ENCODE results near the gene PGAP6. TPM values are rescaled to one million over a fixed set of nuclear protein-coding genes. Genes with fewer than 3 reads are reported as not detected.
A peak's percentile ranks its signal among the peaks of the same experiment; 100 is the strongest.
"Not testable (repeated sequence)": the region's sequence is repeated elsewhere in the genome, so short reads cannot be mapped to it uniquely, and the experiment has no call there.

The PGAP6 gene
- total and polyA plus RNA-seq, 9 of the 15 experiments (the other 6 are each of a cell fraction or from before 2014, with no cell fraction given): 0.45 to 50.2 (median 39.3) TPM

DNA sequence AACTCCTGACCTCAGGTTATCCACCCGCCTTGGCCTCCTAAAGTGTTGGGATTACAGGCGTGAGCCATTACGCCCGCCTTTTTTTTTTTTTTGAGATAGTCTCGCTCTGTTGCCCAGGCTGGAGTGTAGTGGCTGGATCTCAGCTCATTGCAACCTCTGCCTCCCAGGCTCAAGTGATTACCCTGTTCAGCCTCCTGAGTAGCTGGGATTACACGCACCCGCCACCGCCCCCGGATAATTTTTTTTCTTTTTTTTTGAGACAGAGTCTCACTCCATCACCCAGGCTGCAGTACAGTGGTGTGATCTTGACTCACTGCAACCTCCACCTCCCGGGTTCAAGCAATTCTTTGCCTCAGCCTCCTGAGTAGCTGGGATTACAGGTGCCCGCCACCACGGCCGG lies 40.4 kb upstream of the PGAP6 start:
- peaks cover 12 to 34% of the 10 kb centered on the region in 2 experiments; a peak in 3 of 5 replicates for H3K4me1 ChIP-seq (replicated peaks in 1 of 2; ENCODE audit: control insufficient read depth in 2 of 2, insufficient read depth in 2 of 2, low read length in 2 of 2)
- POLR2A ChIA-PET: interaction anchor here (1.1 to 1.5 kb wide), 2 partner anchors 20 to 24 kb away, joined by 3 to 4 read pairs; partner anchors contain the start of gene DECR2
- H4K20me1 ChIP-seq (replicated peaks; ENCODE audit: control insufficient read depth, insufficient read depth, low read length); H3K4me2 ChIP-seq (ENCODE audit: insufficient read depth, low read length); H3K9me3 ChIP-seq (replicated peaks; ENCODE audit: control insufficient read depth, insufficient read depth, low read depth, low read length); H2AFZ ChIP-seq (ENCODE audit: low read depth, low read length); CTCF ChIA-PET (ENCODE audit: low intra/inter-chr PET ratio); H3K27me3 ChIP-seq (ENCODE audit: control insufficient read depth in 2 of 2, insufficient read depth in 2 of 2, low read length in 2 of 2); H3K4me3 ChIP-seq; H3K36me3 ChIP-seq (ENCODE audit: control insufficient read depth, insufficient read depth, low read length); H3K27ac ChIP-seq (ENCODE audit: extremely low read depth, low read depth, low read length); H3K79me2 ChIP-seq (ENCODE audit: control insufficient read depth, insufficient read depth, low read length); H3K9ac ChIP-seq (ENCODE audit: insufficient read depth in 1 of 2, low read depth in 2 of 2, low read length in 2 of 2); ATAC-seq; FAIRE-seq; H3K9me1 ChIP-seq (ENCODE audit: control insufficient read depth, insufficient read depth, low read length); in situ Hi-C loops (cut with MboI); BruUV-seq (replicated peaks): not testable (repeated sequence)
- 66% methylated on average over 10 of the region's 13 CpGs for WGBS (ENCODE audit: insufficient coverage, low coverage, missing lambda C conversion rate)
- DNase-seq (ENCODE audit: extremely low read depth in 1 of 4, low spot score in 3 of 4): peak in 1 of 4 experiments; percentile 21
- intact Hi-C loops (cut with micrococcal nuclease): loop anchor here (10.0 kb wide), 1 partner anchor 63 kb away; no protein-coding TSS in a partner anchor
- TF ChIP-seq EGR1 (conservative IDR thresholded peaks at IDR 0.05) (peak; percentile 87), ZNF384 (IDR thresholded peaks at IDR 0.05; ENCODE audit: low read depth, low read length) (peak; percentile 37; the same call in 1 of the 2 replicates), ZBTB33 (CRISPR knock-in tag; IDR thresholded peaks at IDR 0.05) (peak; percentile 33; the same call in 1 of the 2 replicates)

GRCh38 chr16:415170-415498 lies 33.4 kb upstream of the PGAP6 start:
- H3K9me1 ChIP-seq (ENCODE audit: control insufficient read depth, insufficient read depth, low read length); CTCF ChIA-PET (ENCODE audit: low intra/inter-chr PET ratio); intact Hi-C loops (cut with micrococcal nuclease); H3K27ac ChIP-seq (ENCODE audit: extremely low read depth, low read depth, low read length); H3K4me2 ChIP-seq (ENCODE audit: insufficient read depth, low read length); H3K9me3 ChIP-seq (replicated peaks; ENCODE audit: control insufficient read depth, insufficient read depth, low read depth, low read length); H3K27me3 ChIP-seq (ENCODE audit: control insufficient read depth in 2 of 2, insufficient read depth in 2 of 2, low read length in 2 of 2); DNase-seq (ENCODE audit: extremely low read depth in 1 of 4, low spot score in 3 of 4); H3K36me3 ChIP-seq (ENCODE audit: control insufficient read depth, insufficient read depth, low read length); in situ Hi-C loops (cut with MboI); BruUV-seq (replicated peaks); H2AFZ ChIP-seq (ENCODE audit: low read depth, low read length); H3K79me2 ChIP-seq (ENCODE audit: control insufficient read depth, insufficient read depth, low read length); ATAC-seq; FAIRE-seq; H3K9ac ChIP-seq (ENCODE audit: insufficient read depth in 1 of 2, low read depth in 2 of 2, low read length in 2 of 2); H3K4me3 ChIP-seq; H4K20me1 ChIP-seq (replicated peaks; ENCODE audit: control insufficient read depth, insufficient read depth, low read length): not testable (repeated sequence)
- 96% methylated on average over 3 of the region's 3 CpGs for WGBS (ENCODE audit: insufficient coverage, low coverage, missing lambda C conversion rate)
- H3K4me1 ChIP-seq (replicated peaks in 1 of 2; ENCODE audit: control insufficient read depth in 2 of 2, insufficient read depth in 2 of 2, low read length in 2 of 2): peaks cover 0 to 32% of the 10 kb centered on the region in 2 experiments; a peak in 2 of 5 replicates
- POLR2A ChIA-PET: interaction anchor here (2.7 kb wide), 1 partner anchor 9 kb away, joined by 13 read pairs; the partner anchor contains the start of gene RAB11FIP3

Data from K562 (cell line).